ENCODE measurements around the gene CD320.
"Not testable (repeated sequence)": the region's sequence is repeated elsewhere in the genome, so short reads cannot be mapped to it uniquely, and the experiment has no call there.

The CD320 gene

GRCh38 chr19:8308891-8309291 lies 733 bp upstream of the CD320 start:
- DNase-seq (ENCODE audit: low read depth in 2 of 2) = no peak

GRCh38 chr19:8307400-8307964 lies 676 bp downstream of the CD320 start:
- DNase-seq (ENCODE audit: low read depth in 2 of 2) = no peak

- DNase-seq (ENCODE audit: low read depth in 2 of 2) = no peak
Measured at GRCh38 chr19:8306235-8307054, 1.7 kb downstream of the CD320 start.

GRCh38 chr19:8305798-8306197 lies 2.4 kb downstream of the CD320 start:
- no peak for DNase-seq (ENCODE audit: low read depth in 2 of 2)

- peak; percentile 19 to 38 for DNase-seq (ENCODE audit: low read depth in 2 of 2)
Measured at GRCh38 chr19:8304841-8305621, 3.1 kb downstream of the CD320 start.

- DNase-seq (ENCODE audit: low read depth in 2 of 2) = no peak
Measured at GRCh38 chr19:8302734-8303133, 5.4 kb downstream of the CD320 start.

- no peak for DNase-seq (ENCODE audit: low read depth in 2 of 2)
Measured at GRCh38 chr19:8302357-8302691, 5.8 kb downstream of the CD320 start.

- not testable (repeated sequence) for DNase-seq (ENCODE audit: low read depth in 2 of 2)
Measured at GRCh38 chr19:8291337-8291736, 16.8 kb downstream of the CD320 start.

GRCh38 chr19:8276508-8276907 lies 31.6 kb downstream of the CD320 start:
- not testable (repeated sequence) for DNase-seq (ENCODE audit: low read depth in 2 of 2)

- no peak for DNase-seq (ENCODE audit: low read depth in 2 of 2)
Measured at GRCh38 chr19:8269724-8270123, 38.4 kb downstream of the CD320 start.

- no peak for DNase-seq (ENCODE audit: low read depth in 2 of 2)
Measured at GRCh38 chr19:8265872-8266271, 42.3 kb downstream of the CD320 start.

- not testable (repeated sequence) for DNase-seq (ENCODE audit: low read depth in 2 of 2)
Measured at GRCh38 chr19:8264248-8264647, 43.9 kb downstream of the CD320 start.

GRCh38 chr19:8262431-8262830 lies 45.7 kb downstream of the CD320 start:
- no peak for DNase-seq (ENCODE audit: low read depth in 2 of 2)

- DNase-seq (ENCODE audit: low read depth in 2 of 2) = no peak
Measured at GRCh38 chr19:8261881-8262280, 46.3 kb downstream of the CD320 start.

- no peak for DNase-seq (ENCODE audit: low read depth in 2 of 2)
Measured at GRCh38 chr19:8261347-8261746, 46.8 kb downstream of the CD320 start.

GRCh38 chr19:8259922-8260247 lies 48.3 kb downstream of the CD320 start:
- no peak for DNase-seq (ENCODE audit: low read depth in 2 of 2)

- DNase-seq (ENCODE audit: low read depth in 2 of 2) = no peak
Measured at GRCh38 chr19:8259142-8259921, 48.8 kb downstream of the CD320 start.

GRCh38 chr19:8257052-8257443 lies 51.1 kb downstream of the CD320 start:
- DNase-seq (ENCODE audit: low read depth in 2 of 2) = no peak

- no peak for DNase-seq (ENCODE audit: low read depth in 2 of 2)
Measured at GRCh38 chr19:8256276-8257051, 51.7 kb downstream of the CD320 start.

GRCh38 chr19:8255426-8256125 lies 52.6 kb downstream of the CD320 start:
- no peak for DNase-seq (ENCODE audit: low read depth in 2 of 2)
